K562 (cell line): ENCODE results near the gene PCBD2. TPM values are rescaled to one million over a fixed set of nuclear protein-coding genes. Genes with fewer than 3 reads are reported as not detected.

Experiments
- LCOR ChIP-seq: sonication (generic); formaldehyde crosslinking; IDR thresholded peaks from 2 replicates; pipeline ENCODE4 v1.8.0; 2022; ENCODE audit warnings: mild to moderate bottlenecking, missing genetic modification reagents
- SP1 ChIP-seq: sonication (generic); formaldehyde crosslinking; IDR thresholded peaks from 2 replicates; pipeline ENCODE4 v1.8.1; 2022; ENCODE audit warnings: mild to moderate bottlenecking, missing genetic modification reagents
- XRCC5 ChIP-seq: fragments of 200-400 bp; formaldehyde crosslinking; IDR thresholded peaks from 2 replicates; pipeline ENCODE4 v1.6.1; 2017; ENCODE audit warnings: low read depth, mild to moderate bottlenecking, low read length
- ZNF766 ChIP-seq: fragments of 200-800 bp; sonication (Bioruptor generic); conservative IDR thresholded peaks from 2 replicates; pipeline ENCODE4 v1.6.1; 2016; ENCODE audit warnings: missing genetic modification characterization, missing compliant biosample characterization
- polyA plus RNA-seq, 8 experiments: library from polyadenylated mRNA; depleted of rRNA in 4 of 8; stranded (reverse) in 5 of 8; unstranded in 3 of 8; fragments of >200 nt; fragmentation: Nextera tagmentation in 2 of 8; fragmentation: Illumina TruSeq in 1 of 8; extraction: Ambion mirVana in 2 of 8; extraction: Trizol in 1 of 8; gene quantifications; 2 replicates each; pipeline versions ENCODE4 v1.2.1 to v1.2.3, GENCODE V29; 2011 to 2014; ENCODE audit warnings: inconsistent platforms in 1 of 8, missing spikeins in 1 of 8
- total RNA-seq, 7 experiments: library from RNA; depleted of rRNA in 6 of 7; stranded (reverse); fragments of >200 nt in 6 of 7; fragmentation: Illumina TruSeq in 2 of 7; extraction: Trizol in 2 of 7; gene quantifications; 2 replicates each; pipeline versions ENCODE4 v1.2.1 to v1.2.3, GENCODE V29; 2011 to 2021; ENCODE audit warnings: low replicate concordance in 1 of 7
- TF ChIP-seq, protein P1 (sequence below), 3 experiments: IDR thresholded peaks in 2 of 3; conservative IDR thresholded peaks in 1 of 3; 2 replicates each; pipeline ENCODE4 v1.5.1; 2011 to 2012; ENCODE audit warnings: low read length in 3 of 3, mild to moderate bottlenecking in 3 of 3, control low read depth in 2 of 3, improper control_type of control experiment in 1 of 3, inconsistent platforms in 1 of 3, low read depth in 1 of 3, mixed read lengths in 1 of 3, moderate library complexity in 1 of 3; ENCODE audit not compliant: insufficient read depth in 2 of 3
- TF ChIP-seq, protein P2 (sequence below), 2 experiments: IDR thresholded peaks; 2 replicates each; pipeline ENCODE4 v1.6.1; 2011; ENCODE audit warnings: borderline replicate concordance in 1 of 2, control low read depth in 1 of 2, low read depth in 1 of 2, low read length in 1 of 2, mild to moderate bottlenecking in 1 of 2, mixed read lengths in 1 of 2, moderate library complexity in 1 of 2; ENCODE audit not compliant: insufficient read depth in 1 of 2, insufficient read length in 1 of 2, poor library complexity in 1 of 2, severe bottlenecking in 1 of 2; ENCODE audit errors: extremely low read depth in 1 of 2
- TF ChIP-seq, protein P3 (sequence below): fragments of 450-650 bp; formaldehyde crosslinking; IDR thresholded peaks from 2 replicates; pipeline ENCODE4 v1.4.0; 2020; ENCODE audit warnings: mild to moderate bottlenecking, moderate library complexity
- TF ChIP-seq, protein P4 (sequence below): sonication (generic); formaldehyde crosslinking; IDR thresholded peaks from 2 replicates; pipeline ENCODE4 v1.8.1; 2023; ENCODE audit warnings: mild to moderate bottlenecking, missing genetic modification reagents, moderate library complexity

PCBD2 gene
- total and polyA plus RNA-seq, 9 of the 15 experiments (the other 6 are each of a cell fraction or from before 2014, with no cell fraction given) = 5.2 to 13.8 (median 7.8) TPM

DNA sequence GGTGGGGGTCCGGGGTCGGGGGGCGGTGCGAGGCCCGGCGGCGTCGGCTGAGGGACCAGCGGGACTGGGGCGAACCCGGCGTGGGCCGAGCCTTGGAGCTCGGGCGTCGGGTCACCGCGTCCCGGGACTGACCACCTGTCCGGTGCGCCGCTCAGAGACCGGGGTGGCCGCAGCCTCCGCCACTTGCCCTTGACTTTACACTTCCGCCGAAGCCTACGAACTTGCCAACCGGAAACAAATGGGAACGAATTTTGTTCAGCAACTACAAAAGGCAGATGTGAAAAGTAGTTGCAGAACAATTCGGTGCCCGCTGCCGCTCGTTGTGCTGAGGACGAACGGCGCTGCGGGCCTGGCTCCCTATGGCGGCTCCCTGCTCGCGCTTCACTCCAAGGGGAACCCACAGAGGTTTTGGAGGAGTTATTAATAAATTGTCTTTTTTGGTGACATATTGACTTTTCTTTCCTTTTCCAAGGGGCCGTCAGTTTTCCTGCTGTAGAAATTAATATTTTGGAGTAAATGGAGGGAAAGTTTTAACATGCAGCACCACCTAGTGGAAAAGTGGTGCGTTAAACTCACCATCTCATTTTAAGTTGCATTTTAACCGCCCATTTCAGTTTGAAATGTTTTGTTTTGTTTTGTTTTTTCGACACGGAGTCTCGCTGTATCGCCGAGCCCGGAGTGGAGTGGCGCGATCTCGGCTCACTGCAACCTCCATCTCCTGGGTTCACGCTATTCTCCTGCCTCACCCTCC lies 490 bp downstream of the PCBD2 start (continued):
- TF ChIP-seq, protein P1, sequence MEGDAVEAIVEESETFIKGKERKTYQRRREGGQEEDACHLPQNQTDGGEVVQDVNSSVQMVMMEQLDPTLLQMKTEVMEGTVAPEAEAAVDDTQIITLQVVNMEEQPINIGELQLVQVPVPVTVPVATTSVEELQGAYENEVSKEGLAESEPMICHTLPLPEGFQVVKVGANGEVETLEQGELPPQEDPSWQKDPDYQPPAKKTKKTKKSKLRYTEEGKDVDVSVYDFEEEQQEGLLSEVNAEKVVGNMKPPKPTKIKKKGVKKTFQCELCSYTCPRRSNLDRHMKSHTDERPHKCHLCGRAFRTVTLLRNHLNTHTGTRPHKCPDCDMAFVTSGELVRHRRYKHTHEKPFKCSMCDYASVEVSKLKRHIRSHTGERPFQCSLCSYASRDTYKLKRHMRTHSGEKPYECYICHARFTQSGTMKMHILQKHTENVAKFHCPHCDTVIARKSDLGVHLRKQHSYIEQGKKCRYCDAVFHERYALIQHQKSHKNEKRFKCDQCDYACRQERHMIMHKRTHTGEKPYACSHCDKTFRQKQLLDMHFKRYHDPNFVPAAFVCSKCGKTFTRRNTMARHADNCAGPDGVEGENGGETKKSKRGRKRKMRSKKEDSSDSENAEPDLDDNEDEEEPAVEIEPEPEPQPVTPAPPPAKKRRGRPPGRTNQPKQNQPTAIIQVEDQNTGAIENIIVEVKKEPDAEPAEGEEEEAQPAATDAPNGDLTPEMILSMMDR (IDR thresholded peaks at IDR 0.05 in 2 of 3, conservative IDR thresholded peaks at IDR 0.05 in 1 of 3; ENCODE audit: insufficient read depth in 2 of 3, low read depth in 1 of 3, low read length in 3 of 3) = peak; percentile 44 to 79 (median 76); a peak in 5 of 6 replicates
- TF ChIP-seq, protein P2, sequence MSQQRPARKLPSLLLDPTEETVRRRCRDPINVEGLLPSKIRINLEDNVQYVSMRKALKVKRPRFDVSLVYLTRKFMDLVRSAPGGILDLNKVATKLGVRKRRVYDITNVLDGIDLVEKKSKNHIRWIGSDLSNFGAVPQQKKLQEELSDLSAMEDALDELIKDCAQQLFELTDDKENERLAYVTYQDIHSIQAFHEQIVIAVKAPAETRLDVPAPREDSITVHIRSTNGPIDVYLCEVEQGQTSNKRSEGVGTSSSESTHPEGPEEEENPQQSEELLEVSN (IDR thresholded peaks at IDR 0.05; ENCODE audit: borderline replicate concordance in 1 of 2, extremely low read depth in 1 of 2, insufficient read depth in 1 of 2, insufficient read length in 1 of 2, low read depth in 1 of 2, low read length in 1 of 2, poor library complexity in 1 of 2, severe bottlenecking in 1 of 2) = peak in 1 of 2 experiments; percentile 79
- TF ChIP-seq XRCC5 (0 out of 2 replicates have a peak, but pooled peaks have one; percentile 44), LCOR (CRISPR knock-in tag) (peak; percentile 87; the same call in 1 of the 2 replicates), ZNF766 (CRISPR knock-in tag) (0 out of 2 replicates have a peak, but pooled peaks have one; percentile 8), SP1 (peak; percentile 62; the same call in 1 of the 2 replicates)
- TF ChIP-seq, protein P3, sequence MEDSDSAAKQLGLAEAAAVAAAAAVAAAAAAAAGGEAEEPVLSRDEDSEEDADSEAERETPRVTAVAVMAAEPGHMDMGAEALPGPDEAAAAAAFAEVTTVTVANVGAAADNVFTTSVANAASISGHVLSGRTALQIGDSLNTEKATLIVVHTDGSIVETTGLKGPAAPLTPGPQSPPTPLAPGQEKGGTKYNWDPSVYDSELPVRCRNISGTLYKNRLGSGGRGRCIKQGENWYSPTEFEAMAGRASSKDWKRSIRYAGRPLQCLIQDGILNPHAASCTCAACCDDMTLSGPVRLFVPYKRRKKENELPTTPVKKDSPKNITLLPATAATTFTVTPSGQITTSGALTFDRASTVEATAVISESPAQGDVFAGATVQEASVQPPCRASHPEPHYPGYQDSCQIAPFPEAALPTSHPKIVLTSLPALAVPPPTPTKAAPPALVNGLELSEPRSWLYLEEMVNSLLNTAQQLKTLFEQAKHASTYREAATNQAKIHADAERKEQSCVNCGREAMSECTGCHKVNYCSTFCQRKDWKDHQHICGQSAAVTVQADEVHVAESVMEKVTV (CRISPR knock-in tag) = peak; percentile 66
- TF ChIP-seq, protein P4, sequence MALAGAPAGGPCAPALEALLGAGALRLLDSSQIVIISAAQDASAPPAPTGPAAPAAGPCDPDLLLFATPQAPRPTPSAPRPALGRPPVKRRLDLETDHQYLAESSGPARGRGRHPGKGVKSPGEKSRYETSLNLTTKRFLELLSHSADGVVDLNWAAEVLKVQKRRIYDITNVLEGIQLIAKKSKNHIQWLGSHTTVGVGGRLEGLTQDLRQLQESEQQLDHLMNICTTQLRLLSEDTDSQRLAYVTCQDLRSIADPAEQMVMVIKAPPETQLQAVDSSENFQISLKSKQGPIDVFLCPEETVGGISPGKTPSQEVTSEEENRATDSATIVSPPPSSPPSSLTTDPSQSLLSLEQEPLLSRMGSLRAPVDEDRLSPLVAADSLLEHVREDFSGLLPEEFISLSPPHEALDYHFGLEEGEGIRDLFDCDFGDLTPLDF (CRISPR knock-in tag) = 0 out of 2 replicates have a peak, but pooled peaks have one; percentile 11
